ENCODE data around the gene CCL28. TPM values are rescaled to one million over a fixed set of nuclear protein-coding genes. Genes with fewer than 3 reads are reported as not detected.

The CCL28 gene
- total and polyA plus RNA-seq, 2 experiments from 2014 or later, result 5.7 to 7.1 TPM

DNA sequence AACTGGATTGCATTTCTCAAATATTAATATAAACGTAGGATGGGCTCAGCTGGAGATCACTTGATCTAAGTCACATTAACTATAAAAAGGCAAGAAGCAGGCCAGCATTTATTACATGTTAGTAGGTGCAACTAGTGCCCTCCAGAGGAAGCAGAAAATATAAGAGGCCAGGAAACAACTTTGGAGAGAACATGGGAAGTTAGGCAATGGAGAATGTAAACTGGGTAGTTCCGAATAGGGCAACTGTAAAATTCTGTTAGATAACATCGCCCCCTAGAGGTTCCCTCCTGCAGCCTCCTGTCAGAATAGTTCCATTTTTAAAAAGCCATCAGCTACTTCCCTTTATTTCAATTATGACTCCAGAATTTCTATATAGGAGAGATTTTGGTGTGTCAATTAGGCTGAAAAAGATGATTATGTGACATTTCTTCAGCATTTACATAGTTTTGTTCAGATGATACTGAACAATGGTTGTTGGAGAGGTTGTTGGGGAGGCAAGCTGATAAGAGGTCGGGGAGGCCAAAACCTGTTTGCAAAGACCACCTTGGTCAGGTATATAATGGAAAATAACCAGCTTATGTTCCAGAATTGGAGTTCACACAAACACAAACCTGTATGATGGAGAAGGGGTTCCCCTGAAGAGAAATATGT, 22.4 kb downstream of the CCL28 start:
- Mint-ChIP-seq H3K36me3 (ENCODE audit: low read depth) (no peaks in the 10 kb centered on the region), H3K27me3 (ENCODE audit: insufficient read depth, low read depth, poor library complexity) (no peaks in the 10 kb centered on the region), H3K27ac (no peak overlapping the region; the same call in 1 of the 2 replicates), H3K4me3 (no peak overlapping the region), H3K4me1 (no peaks in the 10 kb centered on the region), H3K9me3 (no peaks in the 10 kb centered on the region)
- H2AFZ ChIP-seq, result no peak overlapping the region
- no peaks in the 10 kb centered on the region for H3K36me3 ChIP-seq (ENCODE audit: insufficient read depth)
- H3K4me1 ChIP-seq (ENCODE audit: insufficient read depth), result no peaks in the 10 kb centered on the region
- H3F3A ChIP-seq (replicated peaks; ENCODE audit: low read depth), result no peaks in the 10 kb centered on the region
- no peak overlapping the region for H3K4me2 ChIP-seq
- DNase-seq (ENCODE audit: low spot score) (peak; percentile 93), ATAC-seq (peak; percentile 95)
- H3K79me2 ChIP-seq (replicated peaks; ENCODE audit: insufficient read depth), result no peaks in the 10 kb centered on the region
- H3K4me3 ChIP-seq, result no peak overlapping the region
- TF ChIP-seq, protein P1, sequence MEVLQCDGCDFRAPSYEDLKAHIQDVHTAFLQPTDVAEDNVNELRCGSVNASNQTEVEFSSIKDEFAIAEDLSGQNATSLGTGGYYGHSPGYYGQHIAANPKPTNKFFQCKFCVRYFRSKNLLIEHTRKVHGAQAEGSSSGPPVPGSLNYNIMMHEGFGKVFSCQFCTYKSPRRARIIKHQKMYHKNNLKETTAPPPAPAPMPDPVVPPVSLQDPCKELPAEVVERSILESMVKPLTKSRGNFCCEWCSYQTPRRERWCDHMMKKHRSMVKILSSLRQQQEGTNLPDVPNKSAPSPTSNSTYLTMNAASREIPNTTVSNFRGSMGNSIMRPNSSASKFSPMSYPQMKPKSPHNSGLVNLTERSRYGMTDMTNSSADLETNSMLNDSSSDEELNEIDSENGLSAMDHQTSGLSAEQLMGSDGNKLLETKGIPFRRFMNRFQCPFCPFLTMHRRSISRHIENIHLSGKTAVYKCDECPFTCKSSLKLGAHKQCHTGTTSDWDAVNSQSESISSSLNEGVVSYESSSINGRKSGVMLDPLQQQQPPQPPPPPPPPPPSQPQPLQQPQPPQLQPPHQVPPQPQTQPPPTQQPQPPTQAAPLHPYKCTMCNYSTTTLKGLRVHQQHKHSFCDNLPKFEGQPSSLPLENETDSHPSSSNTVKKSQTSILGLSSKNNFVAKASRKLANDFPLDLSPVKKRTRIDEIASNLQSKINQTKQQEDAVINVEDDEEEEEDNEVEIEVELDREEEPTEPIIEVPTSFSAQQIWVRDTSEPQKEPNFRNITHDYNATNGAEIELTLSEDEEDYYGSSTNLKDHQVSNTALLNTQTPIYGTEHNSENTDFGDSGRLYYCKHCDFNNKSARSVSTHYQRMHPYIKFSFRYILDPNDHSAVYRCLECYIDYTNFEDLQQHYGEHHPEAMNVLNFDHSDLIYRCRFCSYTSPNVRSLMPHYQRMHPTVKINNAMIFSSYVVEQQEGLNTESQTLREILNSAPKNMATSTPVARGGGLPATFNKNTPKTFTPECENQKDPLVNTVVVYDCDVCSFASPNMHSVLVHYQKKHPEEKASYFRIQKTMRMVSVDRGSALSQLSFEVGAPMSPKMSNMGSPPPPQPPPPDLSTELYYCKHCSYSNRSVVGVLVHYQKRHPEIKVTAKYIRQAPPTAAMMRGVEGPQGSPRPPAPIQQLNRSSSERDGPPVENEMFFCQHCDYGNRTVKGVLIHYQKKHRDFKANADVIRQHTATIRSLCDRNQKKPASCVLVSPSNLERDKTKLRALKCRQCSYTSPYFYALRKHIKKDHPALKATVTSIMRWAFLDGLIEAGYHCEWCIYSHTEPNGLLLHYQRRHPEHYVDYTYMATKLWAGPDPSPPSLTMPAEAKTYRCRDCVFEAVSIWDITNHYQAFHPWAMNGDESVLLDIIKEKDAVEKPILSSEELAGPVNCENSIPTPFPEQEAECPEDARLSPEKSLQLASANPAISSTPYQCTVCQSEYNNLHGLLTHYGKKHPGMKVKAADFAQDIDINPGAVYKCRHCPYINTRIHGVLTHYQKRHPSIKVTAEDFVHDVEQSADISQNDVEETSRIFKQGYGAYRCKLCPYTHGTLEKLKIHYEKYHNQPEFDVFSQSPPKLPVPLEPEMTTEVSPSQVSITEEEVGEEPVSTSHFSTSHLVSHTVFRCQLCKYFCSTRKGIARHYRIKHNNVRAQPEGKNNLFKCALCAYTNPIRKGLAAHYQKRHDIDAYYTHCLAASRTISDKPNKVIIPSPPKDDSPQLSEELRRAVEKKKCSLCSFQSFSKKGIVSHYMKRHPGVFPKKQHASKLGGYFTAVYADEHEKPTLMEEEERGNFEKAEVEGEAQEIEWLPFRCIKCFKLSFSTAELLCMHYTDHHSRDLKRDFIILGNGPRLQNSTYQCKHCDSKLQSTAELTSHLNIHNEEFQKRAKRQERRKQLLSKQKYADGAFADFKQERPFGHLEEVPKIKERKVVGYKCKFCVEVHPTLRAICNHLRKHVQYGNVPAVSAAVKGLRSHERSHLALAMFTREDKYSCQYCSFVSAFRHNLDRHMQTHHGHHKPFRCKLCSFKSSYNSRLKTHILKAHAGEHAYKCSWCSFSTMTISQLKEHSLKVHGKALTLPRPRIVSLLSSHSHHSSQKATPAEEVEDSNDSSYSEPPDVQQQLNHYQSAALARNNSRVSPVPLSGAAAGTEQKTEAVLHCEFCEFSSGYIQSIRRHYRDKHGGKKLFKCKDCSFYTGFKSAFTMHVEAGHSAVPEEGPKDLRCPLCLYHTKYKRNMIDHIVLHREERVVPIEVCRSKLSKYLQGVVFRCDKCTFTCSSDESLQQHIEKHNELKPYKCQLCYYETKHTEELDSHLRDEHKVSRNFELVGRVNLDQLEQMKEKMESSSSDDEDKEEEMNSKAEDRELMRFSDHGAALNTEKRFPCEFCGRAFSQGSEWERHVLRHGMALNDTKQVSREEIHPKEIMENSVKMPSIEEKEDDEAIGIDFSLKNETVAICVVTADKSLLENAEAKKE (CRISPR knock-in tag; IDR thresholded peaks at IDR 0.05), result no peak
- TF ChIP-seq, protein P2, sequence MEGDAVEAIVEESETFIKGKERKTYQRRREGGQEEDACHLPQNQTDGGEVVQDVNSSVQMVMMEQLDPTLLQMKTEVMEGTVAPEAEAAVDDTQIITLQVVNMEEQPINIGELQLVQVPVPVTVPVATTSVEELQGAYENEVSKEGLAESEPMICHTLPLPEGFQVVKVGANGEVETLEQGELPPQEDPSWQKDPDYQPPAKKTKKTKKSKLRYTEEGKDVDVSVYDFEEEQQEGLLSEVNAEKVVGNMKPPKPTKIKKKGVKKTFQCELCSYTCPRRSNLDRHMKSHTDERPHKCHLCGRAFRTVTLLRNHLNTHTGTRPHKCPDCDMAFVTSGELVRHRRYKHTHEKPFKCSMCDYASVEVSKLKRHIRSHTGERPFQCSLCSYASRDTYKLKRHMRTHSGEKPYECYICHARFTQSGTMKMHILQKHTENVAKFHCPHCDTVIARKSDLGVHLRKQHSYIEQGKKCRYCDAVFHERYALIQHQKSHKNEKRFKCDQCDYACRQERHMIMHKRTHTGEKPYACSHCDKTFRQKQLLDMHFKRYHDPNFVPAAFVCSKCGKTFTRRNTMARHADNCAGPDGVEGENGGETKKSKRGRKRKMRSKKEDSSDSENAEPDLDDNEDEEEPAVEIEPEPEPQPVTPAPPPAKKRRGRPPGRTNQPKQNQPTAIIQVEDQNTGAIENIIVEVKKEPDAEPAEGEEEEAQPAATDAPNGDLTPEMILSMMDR (conservative IDR thresholded peaks at IDR 0.05; ENCODE audit: low read depth in 2 of 2), result peak; percentile 83 to 94
- no peak overlapping the region for H3K27ac ChIP-seq (ENCODE audit: low read depth)
- no peaks in the 10 kb centered on the region for H3K9me2 ChIP-seq (ENCODE audit: insufficient read depth)
- no peaks in the 10 kb centered on the region for H4K20me1 ChIP-seq (replicated peaks; ENCODE audit: insufficient read depth)
- no peaks in the 10 kb centered on the region for H3K27me3 ChIP-seq (ENCODE audit: insufficient read depth)

DNA sequence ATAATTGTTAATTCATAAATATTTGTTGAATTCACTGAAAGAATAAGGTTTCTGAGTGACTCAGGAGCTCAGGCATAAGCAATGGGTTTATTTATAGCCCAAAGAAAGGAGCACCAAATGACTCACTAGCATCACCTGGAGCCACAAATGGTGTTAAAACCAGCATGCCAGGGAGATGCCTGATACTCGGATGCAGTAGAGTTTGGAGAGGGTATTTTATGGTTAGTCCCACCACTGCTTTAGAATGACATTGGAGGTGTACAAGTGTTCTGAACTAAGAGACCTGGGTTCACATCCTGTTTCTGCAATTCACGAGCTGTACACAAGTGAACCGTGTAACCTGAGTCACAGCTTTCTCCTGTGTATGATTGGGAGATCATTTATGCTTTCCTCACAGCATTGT, 25.2 kb downstream of the CCL28 start:
- H3F3A ChIP-seq (replicated peaks; ENCODE audit: low read depth), result no peaks in the 10 kb centered on the region
- H2AFZ ChIP-seq, result no peak overlapping the region
- H3K27ac ChIP-seq (ENCODE audit: low read depth), result no peak overlapping the region
- no peak for ATAC-seq
- no peak overlapping the region for H3K4me2 ChIP-seq
- H3K79me2 ChIP-seq (replicated peaks; ENCODE audit: insufficient read depth), result no peaks in the 10 kb centered on the region
- H4K20me1 ChIP-seq (replicated peaks; ENCODE audit: insufficient read depth), result no peaks in the 10 kb centered on the region
- no peak for DNase-seq (ENCODE audit: low spot score)
- H3K9me2 ChIP-seq (ENCODE audit: insufficient read depth), result no peaks in the 10 kb centered on the region
- no peaks in the 10 kb centered on the region for H3K36me3 ChIP-seq (ENCODE audit: insufficient read depth)
- no peaks in the 10 kb centered on the region for H3K27me3 Mint-ChIP-seq (ENCODE audit: insufficient read depth, low read depth, poor library complexity)
- no peaks in the 10 kb centered on the region for H3K9me3 Mint-ChIP-seq
- H3K4me3 ChIP-seq, result no peak overlapping the region
- no peaks in the 10 kb centered on the region for H3K27me3 ChIP-seq (ENCODE audit: insufficient read depth)
- H3K27ac Mint-ChIP-seq, result no peak overlapping the region
- H3K36me3 Mint-ChIP-seq (ENCODE audit: low read depth), result no peaks in the 10 kb centered on the region
- no peaks in the 10 kb centered on the region for H3K4me1 Mint-ChIP-seq
- no peaks in the 10 kb centered on the region for H3K4me1 ChIP-seq (ENCODE audit: insufficient read depth)
- no peak overlapping the region for H3K4me3 Mint-ChIP-seq
- no peak for TF ChIP-seq CREB1 (CRISPR knock-in tag; IDR thresholded peaks at IDR 0.05; ENCODE audit: low read depth)
- TF ChIP-seq STAT1 (IDR thresholded peaks at IDR 0.05; ENCODE audit: unreplicated experiment), result no peak
- TF ChIP-seq, protein P2 (conservative IDR thresholded peaks at IDR 0.05; ENCODE audit: low read depth in 2 of 2), result peak in 1 of 2 experiments; percentile 29; a peak in 1 of 4 replicates
- TF ChIP-seq, protein P3, sequence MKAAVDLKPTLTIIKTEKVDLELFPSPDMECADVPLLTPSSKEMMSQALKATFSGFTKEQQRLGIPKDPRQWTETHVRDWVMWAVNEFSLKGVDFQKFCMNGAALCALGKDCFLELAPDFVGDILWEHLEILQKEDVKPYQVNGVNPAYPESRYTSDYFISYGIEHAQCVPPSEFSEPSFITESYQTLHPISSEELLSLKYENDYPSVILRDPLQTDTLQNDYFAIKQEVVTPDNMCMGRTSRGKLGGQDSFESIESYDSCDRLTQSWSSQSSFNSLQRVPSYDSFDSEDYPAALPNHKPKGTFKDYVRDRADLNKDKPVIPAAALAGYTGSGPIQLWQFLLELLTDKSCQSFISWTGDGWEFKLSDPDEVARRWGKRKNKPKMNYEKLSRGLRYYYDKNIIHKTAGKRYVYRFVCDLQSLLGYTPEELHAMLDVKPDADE (IDR thresholded peaks at IDR 0.05), result no peak
- TF ChIP-seq EZH2phosphoT487 (IDR thresholded peaks at IDR 0.05; ENCODE audit: unreplicated experiment), result no peak
- no peak for TF ChIP-seq ZNF331 (CRISPR knock-in tag; IDR thresholded peaks at IDR 0.05; ENCODE audit: low read depth)
- TF ChIP-seq ZNF114 (CRISPR knock-in tag; IDR thresholded peaks at IDR 0.05), result no peak
